Measurements from ENCODE around the gene GABBR1.
A peak's percentile ranks its signal among the peaks of the same experiment; 100 is the strongest.

Gene GABBR1

DNA sequence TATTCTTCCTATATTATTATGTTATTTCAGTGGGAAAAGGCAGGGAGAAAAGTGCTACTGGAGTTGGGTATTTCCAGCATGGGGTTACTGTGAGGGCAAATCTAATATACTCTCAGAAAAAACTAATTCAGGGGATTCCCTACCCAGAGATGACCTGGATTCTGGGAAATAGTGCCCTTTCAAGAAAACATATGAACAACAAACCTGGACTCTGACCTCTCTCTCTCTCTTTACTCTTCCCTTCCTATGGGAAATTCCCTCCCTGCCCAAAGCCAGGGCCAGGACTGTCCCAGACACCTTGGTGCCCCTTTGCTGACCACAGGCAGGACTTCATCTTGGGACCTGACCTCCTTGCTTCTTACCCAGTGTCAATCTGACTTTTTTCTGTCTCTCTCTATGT, 71.9 kb downstream of the GABBR1 start:
- H3K27ac Mint-ChIP-seq: no peak overlapping the region
- CTCF ChIA-PET: no interaction called here
- no peaks in the 10 kb centered on the region for H3K9me3 Mint-ChIP-seq
- peaks cover 30% of the 10 kb centered on the region for H3K27me3 Mint-ChIP-seq
- DNase-seq: no peak
- peaks cover 3% of the 10 kb centered on the region for H3K4me1 Mint-ChIP-seq
- no peak overlapping the region for H3K4me3 Mint-ChIP-seq
- H3K36me3 Mint-ChIP-seq: no peaks in the 10 kb centered on the region

DNA sequence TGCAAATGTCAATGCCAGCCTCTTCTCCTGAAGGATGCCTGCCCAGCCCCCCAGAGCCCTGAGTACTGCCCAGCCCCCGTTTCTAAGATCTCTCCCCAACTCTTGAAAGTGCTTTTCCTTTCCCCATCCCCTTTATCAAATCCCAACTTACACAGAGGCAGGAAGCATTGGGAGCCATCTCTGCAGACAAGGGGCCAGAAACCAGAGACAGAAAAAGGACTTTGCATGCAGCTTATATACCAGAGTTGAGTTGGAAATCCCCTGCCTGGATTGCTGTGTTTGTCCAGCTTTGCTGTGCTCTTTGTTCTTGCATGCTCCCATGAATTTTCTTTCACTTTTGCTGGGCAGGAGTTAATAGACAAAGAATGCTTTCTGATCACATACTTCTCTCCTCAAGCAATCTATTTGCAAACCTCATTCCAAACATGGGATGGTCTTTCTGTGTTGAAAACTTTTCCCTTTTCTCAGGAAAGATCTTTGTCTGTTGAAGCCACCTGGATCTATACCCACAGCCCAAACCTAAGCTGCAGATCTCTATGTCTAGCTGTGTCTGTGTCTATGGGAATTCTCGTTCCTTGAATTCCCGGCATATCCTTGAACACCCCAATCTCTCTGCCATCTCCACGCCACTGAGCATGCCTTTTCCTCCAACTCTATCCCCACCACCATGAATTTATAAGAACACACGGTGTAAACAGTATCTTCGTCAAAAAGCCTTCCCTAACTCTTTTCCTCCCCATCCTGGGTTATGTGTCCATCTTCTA, 73.3 kb downstream of the GABBR1 start, which contains the start of gene UBD:
TSS of gene UBD (minus strand) at position 209 of the 764 bp plus-strand sequence. CDS start at position 178, 31 bp downstream.
- CTCF ChIA-PET: interaction anchor here (1.3 kb wide), 1 partner anchor 30 kb away, joined by 4 read pairs; no protein-coding TSS in a partner anchor
- H3K4me1 Mint-ChIP-seq: peaks cover 3% of the 10 kb centered on the region

DNA sequence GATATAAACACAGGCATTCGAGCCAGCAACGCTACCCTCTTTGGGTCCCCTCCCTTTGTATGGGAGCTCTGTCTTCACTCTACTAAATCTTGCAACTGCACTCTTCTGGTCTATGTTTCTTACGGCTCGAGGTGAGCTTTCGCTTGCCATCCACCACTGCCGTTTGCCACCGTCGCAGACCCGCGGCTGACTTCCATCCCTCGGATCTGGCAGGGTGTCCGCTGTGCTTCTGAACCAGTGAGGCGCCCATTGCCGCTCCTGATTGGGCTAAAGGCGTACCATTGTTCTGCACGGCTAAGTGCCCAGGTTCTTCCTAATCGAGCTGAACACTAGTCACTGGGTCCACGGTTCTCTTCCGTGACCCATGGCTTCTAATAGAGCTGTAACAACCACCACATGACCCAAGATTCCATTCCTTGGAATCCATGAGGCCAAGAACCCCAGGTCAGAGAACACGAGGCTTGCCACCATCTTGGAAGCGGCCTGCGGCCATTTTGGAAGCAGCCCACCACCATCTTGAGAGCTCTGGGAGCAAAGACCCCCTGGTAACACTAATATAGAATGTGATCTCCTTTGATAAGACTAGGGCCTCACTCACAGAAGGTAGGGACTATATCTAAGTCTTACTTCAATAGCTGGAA, 74.4 kb downstream of the GABBR1 start:
- Mint-ChIP-seq H3K36me3 (no peaks in the 10 kb centered on the region), H3K4me3 (no peak overlapping the region), H3K27ac (no peak overlapping the region), H3K4me1 (peaks cover 8% of the 10 kb centered on the region), H3K27me3 (peaks cover 51% of the 10 kb centered on the region), H3K9me3 (no peaks in the 10 kb centered on the region)
- CTCF ChIA-PET: interaction anchor here (1.3 kb wide), 1 partner anchor 31 kb away, joined by 4 read pairs; no protein-coding TSS in a partner anchor
- no peak for DNase-seq

More for the DNA sequence above, 73.3 kb downstream of the GABBR1 start, which contains the start of gene UBD:
- Mint-ChIP-seq H3K27ac (no peak within 1 kb of the TSS), H3K36me3 (no peaks in the 10 kb centered on the region), H3K4me3 (no peak within 1 kb of the TSS), H3K27me3 (peaks cover 40% of the 10 kb centered on the region), H3K9me3 (no peaks in the 10 kb centered on the region)
- no peak for DNase-seq

DNA sequence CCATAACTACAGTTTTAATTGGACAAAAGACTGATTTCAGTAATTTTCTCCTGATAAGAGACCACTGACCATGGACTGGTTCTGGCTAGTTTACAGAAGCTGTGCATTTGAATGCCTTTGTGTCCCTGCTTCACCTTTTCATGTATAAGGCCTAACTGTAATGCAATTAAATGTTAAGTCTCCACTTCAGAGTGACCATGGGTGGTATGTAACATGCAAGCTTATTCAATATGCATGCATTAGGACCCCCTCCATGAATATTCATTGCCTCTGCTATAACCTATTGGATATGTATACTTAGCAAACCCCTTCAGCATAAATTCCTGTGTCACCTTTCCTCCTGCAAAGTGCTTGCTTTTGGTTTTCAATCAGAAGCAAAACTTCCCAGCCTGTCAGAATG, 75.7 kb downstream of the GABBR1 start:
- H3K27ac Mint-ChIP-seq: no peak overlapping the region
- no peak overlapping the region for H3K4me3 Mint-ChIP-seq
- H3K9me3 Mint-ChIP-seq: no peaks in the 10 kb centered on the region
- H3K36me3 Mint-ChIP-seq: no peaks in the 10 kb centered on the region
- peaks cover 57% of the 10 kb centered on the region for H3K27me3 Mint-ChIP-seq
- CTCF ChIA-PET: no interaction called here
- DNase-seq: no peak
- H3K4me1 Mint-ChIP-seq: peaks cover 17% of the 10 kb centered on the region

DNA sequence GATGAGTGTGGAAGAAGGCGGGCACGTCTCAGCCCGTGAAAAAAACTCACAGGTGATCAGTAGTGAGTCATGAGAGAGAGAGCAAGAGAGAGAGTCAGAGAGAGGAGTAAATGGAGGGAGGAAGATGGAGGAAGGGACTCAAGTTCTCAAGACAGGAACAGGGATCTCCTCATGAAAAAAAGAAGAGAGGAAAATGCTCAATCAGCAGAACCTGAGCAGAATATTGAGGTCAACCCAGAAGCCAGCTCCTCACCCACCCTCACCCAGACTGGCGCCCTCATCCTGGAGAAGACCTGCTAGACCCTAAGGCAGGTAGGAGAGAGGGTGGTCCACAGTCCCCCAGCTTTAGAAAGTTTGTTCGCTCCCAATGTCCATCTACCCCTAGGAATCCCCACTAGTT, 78.2 kb downstream of the GABBR1 start:
- H3K27me3 Mint-ChIP-seq: peaks cover 54% of the 10 kb centered on the region
- no peaks in the 10 kb centered on the region for H3K36me3 Mint-ChIP-seq
- CTCF ChIA-PET: no interaction called here
- H3K4me3 Mint-ChIP-seq: no peak overlapping the region
- H3K4me1 Mint-ChIP-seq: peaks cover 17% of the 10 kb centered on the region
- no peaks in the 10 kb centered on the region for H3K9me3 Mint-ChIP-seq
- H3K27ac Mint-ChIP-seq: no peak overlapping the region
- DNase-seq: no peak

DNA sequence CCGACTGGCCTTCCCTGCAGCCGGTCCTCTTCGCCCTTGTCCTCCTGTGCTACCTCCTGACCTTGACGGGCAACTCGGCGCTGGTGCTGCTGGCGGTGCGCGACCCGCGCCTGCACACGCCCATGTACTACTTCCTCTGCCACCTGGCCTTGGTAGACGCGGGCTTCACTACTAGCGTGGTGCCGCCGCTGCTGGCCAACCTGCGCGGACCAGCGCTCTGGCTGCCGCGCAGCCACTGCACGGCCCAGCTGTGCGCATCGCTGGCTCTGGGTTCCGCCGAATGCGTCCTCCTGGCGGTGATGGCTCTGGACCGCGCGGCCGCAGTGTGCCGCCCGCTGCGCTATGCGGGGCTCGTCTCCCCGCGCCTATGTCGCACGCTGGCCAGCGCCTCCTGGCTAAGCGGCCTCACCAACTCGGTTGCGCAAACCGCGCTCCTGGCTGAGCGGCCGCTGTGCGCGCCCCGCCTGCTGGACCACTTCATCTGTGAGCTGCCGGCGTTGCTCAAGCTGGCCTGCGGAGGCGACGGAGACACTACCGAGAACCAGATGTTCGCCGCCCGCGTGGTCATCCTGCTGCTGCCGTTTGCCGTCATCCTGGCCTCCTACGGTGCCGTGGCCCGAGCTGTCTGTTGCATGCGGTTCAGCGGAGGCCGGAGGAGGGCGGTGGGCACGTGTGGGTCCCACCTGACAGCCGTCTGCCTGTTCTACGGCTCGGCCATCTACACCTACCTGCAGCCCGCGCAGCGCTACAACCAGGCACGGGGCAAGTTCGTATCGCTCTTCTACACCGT, 79.5 kb downstream of the GABBR1 start:
- peak overlapping the region; percentile 48 for H3K4me3 Mint-ChIP-seq
- H3K4me1 Mint-ChIP-seq: peaks cover 17% of the 10 kb centered on the region
- H3K9me3 Mint-ChIP-seq: no peaks in the 10 kb centered on the region
- CTCF ChIA-PET: no interaction called here
- H3K36me3 Mint-ChIP-seq: no peaks in the 10 kb centered on the region
- H3K27me3 Mint-ChIP-seq: peaks cover 48% of the 10 kb centered on the region
- DNase-seq: peak; percentile 36
- no peak overlapping the region for H3K27ac Mint-ChIP-seq

DNA sequence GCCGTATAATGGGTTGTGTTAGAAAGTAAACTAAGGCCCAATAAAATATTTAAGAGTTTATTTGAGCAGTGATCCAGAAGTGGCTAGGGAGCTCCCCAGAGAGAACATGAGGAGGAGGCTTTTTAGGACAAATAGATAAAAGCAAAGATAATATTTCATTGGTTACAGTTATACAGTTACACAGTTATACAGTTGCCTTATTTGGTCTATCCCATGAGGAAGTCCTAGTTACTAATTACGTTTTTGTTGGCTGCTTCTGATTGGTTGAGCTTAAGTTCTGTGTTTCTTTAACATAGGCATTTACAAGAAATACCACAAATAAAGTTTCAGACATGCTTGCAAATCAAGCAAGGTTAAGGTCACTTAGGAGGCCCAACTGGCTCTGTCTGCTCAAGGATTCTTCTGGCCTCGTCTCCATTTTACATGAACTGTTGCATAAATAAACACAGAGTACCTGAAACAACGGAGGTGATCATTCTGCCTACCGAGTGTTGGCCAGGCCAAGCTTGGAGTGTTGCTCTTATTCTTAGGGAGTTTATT, 80.4 kb downstream of the GABBR1 start:
- Mint-ChIP-seq H3K4me1 (peaks cover 17% of the 10 kb centered on the region), H3K27me3 (peaks cover 46% of the 10 kb centered on the region), H3K9me3 (no peaks in the 10 kb centered on the region), H3K36me3 (no peaks in the 10 kb centered on the region), H3K27ac (no peak overlapping the region), H3K4me3 (no peak overlapping the region)
- DNase-seq: no peak
- CTCF ChIA-PET: no interaction called here

DNA sequence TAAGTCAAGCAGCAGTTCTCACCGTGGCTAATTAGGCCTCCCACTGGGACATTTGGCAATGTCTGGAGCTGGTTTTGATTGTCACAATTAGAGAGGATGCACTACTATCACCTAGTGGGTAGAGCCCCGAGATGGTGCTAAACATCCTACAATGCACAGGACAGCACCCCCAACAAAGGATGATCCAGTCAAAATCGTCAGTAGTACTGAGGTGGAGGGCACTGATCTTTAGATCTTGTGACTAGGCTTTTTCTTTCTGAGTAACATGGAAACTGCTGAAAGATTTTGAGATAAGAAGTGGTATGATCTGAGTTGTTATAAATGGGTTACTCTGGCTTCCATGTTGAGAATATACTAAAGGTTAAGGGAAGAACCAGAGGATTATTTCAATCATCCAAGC, 85.4 kb downstream of the GABBR1 start:
- H3K9me3 Mint-ChIP-seq: no peaks in the 10 kb centered on the region
- CTCF ChIA-PET: interaction anchor here (1.5 kb wide), 1 partner anchor 15 kb away, joined by 3 read pairs; no protein-coding TSS in a partner anchor
- peaks cover 10% of the 10 kb centered on the region for H3K27me3 Mint-ChIP-seq
- no peaks in the 10 kb centered on the region for H3K36me3 Mint-ChIP-seq
- H3K4me3 Mint-ChIP-seq: no peak overlapping the region
- peaks cover 2% of the 10 kb centered on the region for H3K4me1 Mint-ChIP-seq
- no peak overlapping the region for H3K27ac Mint-ChIP-seq
- no peak for DNase-seq

DNA sequence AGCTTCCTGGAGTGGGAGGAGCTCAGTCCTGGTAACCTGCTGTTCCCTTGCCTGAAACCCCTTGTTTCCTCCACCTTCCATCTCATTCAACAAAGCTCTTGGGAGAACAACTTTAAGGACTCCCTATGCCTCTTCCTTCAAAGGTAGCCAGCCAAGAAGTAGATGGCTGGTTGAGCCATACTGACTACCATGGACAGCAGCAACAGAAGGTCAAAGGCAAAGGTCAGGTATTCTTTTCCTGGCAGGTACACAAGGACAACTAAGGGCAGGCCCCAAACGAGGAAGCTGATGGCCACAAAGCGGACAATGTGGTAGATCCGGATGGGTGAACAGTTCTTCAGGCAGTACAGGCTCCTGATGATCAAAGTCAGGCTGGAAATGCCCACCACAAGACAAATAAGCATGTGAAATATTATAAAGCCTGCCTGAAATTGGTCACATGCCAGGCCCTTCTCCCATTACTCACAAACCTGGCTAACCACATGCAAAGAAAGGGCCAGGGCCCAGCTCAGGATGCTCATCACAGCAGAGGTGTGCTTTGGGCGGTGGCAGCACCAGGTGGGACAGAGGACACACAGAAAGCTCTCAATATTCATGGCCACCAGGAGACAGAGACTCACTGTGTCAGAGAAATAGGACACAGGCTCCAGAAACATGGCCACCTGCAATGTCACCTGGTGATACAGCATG, 95.1 kb downstream of the GABBR1 start:
- no peak for DNase-seq
- Mint-ChIP-seq H3K27me3 (peaks cover 23% of the 10 kb centered on the region), H3K36me3 (no peaks in the 10 kb centered on the region), H3K27ac (no peak overlapping the region), H3K4me1 (no peaks in the 10 kb centered on the region), H3K9me3 (no peaks in the 10 kb centered on the region), H3K4me3 (no peak overlapping the region)
- CTCF ChIA-PET: no interaction called here

DNA sequence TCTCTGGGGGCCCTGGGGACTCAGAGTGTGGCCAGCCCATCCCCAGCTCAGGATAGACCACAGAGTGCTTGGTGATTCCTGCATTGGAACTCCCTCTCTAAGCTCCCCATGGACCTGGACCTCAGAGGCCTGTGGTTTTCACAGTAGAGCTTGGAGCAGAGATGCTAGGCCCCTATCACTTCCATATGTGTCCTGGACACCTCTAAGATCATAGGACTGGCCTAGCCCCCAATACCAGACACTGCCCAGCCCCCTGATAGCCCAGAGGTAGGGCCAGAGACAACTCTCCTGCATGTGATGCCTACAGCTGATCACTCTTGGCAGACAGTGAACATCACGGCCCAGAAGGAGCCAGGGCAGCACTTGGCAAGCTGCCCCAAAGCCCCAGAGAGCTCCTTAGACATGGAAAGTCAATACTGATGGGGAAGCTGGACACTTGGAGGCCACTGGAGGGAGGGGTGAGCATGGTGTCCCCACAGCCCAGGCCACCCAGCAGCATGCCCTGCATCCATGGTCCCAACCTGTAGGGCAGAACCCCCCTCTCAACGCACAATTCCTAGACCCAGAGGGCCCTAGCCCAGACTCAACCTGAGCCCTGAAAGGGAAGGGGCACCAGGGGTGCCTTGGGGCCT, 100.5 kb downstream of the GABBR1 start:
- no peaks in the 10 kb centered on the region for H3K36me3 Mint-ChIP-seq
- H3K4me1 Mint-ChIP-seq: no peaks in the 10 kb centered on the region
- H3K27me3 Mint-ChIP-seq: peaks cover 29% of the 10 kb centered on the region
- no peaks in the 10 kb centered on the region for H3K9me3 Mint-ChIP-seq
- H3K4me3 Mint-ChIP-seq: no peak overlapping the region
- CTCF ChIA-PET: interaction anchor here (1.0 kb wide), 1 partner anchor 15 kb away, joined by 3 read pairs; no protein-coding TSS in a partner anchor
- no peak overlapping the region for H3K27ac Mint-ChIP-seq
- no peak for DNase-seq

DNA sequence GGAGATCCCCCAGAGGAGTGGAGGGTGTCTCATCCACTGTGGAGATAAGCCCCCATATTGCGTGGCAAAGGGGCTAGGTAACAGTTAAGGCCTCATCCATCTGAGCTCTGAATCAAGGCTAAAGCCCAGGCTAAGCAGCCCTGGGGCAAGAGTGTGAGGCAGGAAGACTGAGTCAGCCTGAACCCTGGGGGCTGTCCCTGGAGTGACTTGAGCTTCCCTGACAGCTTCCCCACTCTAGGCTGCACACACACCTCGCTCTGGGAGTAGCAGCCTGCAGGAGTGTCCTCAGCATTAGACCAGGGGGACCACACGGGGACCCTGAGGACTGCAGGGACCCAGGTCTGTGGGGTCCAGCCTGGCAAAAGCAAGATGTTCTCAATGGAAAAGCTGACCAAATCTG, 101.3 kb downstream of the GABBR1 start:
- no peak overlapping the region for H3K4me3 Mint-ChIP-seq
- no peak overlapping the region for H3K27ac Mint-ChIP-seq
- DNase-seq: no peak
- CTCF ChIA-PET: no interaction called here
- peaks cover 30% of the 10 kb centered on the region for H3K27me3 Mint-ChIP-seq
- no peaks in the 10 kb centered on the region for H3K9me3 Mint-ChIP-seq
- no peaks in the 10 kb centered on the region for H3K36me3 Mint-ChIP-seq
- H3K4me1 Mint-ChIP-seq: no peaks in the 10 kb centered on the region

DNA sequence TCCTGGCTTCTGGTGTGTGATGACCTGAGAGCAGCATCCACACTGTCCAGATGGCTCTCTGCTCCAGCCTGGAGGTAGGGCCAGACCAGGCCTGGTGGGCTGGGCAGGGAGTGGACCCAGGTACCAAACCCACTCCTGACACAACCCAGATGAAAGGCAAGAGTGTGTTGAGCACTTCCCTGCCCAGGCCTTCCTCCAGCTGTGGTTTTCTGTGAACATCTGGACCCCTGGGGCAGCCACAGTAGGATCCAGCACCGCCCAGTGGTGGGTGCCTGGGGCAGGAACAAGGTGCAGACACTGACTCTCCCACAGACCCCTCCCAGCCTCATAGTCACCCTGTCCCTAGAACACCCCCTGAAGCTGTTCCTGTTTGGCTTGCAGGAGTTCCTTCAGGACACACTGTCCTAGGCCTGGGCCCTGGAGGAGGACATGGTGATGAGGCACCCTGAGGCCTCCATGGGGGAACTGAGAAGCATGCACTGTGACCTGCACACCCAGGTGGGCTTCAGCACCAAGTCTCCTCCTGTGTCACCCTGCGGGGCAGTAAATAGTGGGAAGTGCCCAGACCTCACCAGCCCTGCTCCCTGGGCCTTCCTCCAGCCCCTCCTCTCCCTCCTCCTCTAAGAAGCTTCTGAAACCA, 102.2 kb downstream of the GABBR1 start:
- no peak for DNase-seq
- Mint-ChIP-seq H3K4me3 (no peak overlapping the region), H3K27me3 (peaks cover 34% of the 10 kb centered on the region), H3K4me1 (no peaks in the 10 kb centered on the region), H3K9me3 (no peaks in the 10 kb centered on the region), H3K27ac (no peak overlapping the region), H3K36me3 (no peaks in the 10 kb centered on the region)
- CTCF ChIA-PET: no interaction called here

DNA sequence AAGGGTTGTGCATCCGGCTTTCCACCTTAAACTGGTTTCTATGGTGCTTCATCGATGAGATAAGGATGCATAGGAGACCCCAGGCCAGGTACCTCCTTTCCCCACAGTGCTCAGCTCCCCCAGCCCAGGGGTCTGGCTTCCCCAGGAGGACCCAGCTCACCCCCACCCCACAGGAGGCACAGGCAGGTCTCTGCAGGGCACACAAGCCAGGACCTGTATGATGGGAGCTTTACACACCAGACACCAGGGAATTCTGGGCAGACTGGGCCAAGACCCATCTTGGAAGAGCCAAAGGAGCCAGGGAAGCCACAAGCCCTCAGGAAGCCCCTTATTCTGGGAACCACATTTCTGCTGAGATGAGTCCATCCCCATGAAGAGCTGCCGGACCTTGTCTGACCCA, 103.0 kb downstream of the GABBR1 start:
- H3K27me3 Mint-ChIP-seq: peaks cover 42% of the 10 kb centered on the region
- no peaks in the 10 kb centered on the region for H3K4me1 Mint-ChIP-seq
- no peak overlapping the region for H3K27ac Mint-ChIP-seq
- H3K36me3 Mint-ChIP-seq: no peaks in the 10 kb centered on the region
- DNase-seq: no peak
- CTCF ChIA-PET: no interaction called here
- H3K4me3 Mint-ChIP-seq: no peak overlapping the region
- H3K9me3 Mint-ChIP-seq: no peaks in the 10 kb centered on the region
